HG02763 (cell line): Measurements from ENCODE around the gene SLC25A42.

Experiments
- ATAC-seq: cut with Tn5 transposase; IDR thresholded peaks from one replicate; pipeline ENCODE4 v1.9.1; 2021; ENCODE audit warnings: mild to moderate bottlenecking, moderate library complexity; ENCODE audit not compliant: unreplicated experiment

Gene SLC25A42

GRCh38 chr19:19050104-19050503 lies 13.7 kb upstream of the SLC25A42 start:
- no peak for ATAC-seq

- no peak for ATAC-seq
Observed at GRCh38 chr19:19050731-19051130, 13.1 kb upstream of the SLC25A42 start.

GRCh38 chr19:19051478-19052213 lies 12.1 kb upstream of the SLC25A42 start:
- no peak for ATAC-seq

GRCh38 chr19:19052921-19053320 lies 10.9 kb upstream of the SLC25A42 start:
- no peak for ATAC-seq

DNA sequence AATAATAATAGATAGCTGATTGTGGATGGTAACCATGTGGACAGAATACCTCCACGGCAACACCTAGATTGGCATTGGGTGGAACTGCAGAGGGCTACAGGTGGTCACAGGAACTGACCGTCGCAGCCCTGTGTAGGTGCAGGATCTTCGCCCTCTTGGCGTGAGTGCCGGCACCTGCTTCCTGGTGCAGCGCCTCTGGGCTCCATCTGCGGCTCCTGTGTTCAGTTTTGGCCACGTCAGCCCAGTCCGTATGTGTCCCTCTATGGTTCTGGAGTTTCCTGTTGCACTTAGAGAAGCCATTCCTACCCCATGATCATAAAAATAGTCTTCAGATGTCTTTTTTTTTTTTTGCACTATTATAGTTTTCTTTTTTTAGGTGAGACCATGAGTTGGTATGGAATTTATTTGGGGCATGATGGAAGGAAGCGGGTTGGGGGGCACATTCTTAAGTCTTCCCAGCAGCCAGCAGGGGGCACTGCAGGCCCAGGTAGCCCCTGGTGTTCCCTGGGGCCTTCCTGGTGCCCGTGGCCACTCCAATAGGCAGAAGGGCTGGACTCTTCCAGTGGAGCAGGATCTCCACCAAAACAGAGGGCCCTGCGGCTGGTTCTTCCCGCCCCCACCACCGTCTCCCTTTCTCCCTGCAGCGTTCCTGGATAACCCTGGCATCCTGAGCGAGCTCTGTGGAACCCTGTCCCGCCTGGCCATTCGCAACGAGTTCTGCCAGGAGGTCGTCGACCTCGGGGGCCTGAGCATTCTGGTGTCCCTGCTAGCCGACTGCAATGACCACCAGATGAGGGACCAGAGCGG lies 10.1 kb upstream of the SLC25A42 start:
- no peak for ATAC-seq

- ATAC-seq: no peak
Observed at GRCh38 chr19:19054315-19054938, 9.4 kb upstream of the SLC25A42 start.

GRCh38 chr19:19054939-19055440 lies 8.8 kb upstream of the SLC25A42 start:
- ATAC-seq: no peak

- no peak for ATAC-seq
Observed at GRCh38 chr19:19055701-19056100, 8.1 kb upstream of the SLC25A42 start.

DNA sequence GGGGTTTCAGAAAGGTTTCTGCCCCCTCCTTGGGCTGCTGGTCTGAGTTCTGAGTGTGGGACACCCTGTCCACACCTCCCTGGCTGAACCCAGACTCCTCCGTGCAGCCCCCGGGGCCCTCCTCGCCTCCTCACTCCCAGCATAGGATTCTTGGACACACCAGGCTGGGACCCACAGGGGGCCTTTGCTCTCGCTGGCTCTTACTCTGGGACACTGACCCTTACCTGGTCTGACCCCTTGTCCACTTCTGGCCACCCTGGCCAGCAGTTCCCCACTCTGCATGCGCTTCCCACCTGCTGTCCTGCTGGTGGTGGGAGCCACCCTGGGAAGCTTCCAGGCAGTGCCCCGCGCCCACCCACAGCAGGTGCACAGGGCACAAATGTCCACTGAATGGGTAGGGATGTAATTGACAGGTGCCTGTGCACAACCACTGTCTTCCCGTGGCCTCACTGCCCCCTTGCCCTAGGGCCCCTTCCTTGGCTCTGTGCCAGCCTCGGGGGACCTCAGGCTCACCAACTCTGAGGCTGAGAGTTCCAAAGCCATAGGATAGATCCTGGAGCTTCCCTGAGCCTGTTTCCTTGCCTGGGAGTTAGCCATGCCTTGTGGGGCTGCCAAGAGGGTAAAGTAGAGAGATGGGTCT lies 7.0 kb upstream of the SLC25A42 start:
- ATAC-seq: no peak

GRCh38 chr19:19057317-19057716 lies 6.5 kb upstream of the SLC25A42 start:
- ATAC-seq: no peak

DNA sequence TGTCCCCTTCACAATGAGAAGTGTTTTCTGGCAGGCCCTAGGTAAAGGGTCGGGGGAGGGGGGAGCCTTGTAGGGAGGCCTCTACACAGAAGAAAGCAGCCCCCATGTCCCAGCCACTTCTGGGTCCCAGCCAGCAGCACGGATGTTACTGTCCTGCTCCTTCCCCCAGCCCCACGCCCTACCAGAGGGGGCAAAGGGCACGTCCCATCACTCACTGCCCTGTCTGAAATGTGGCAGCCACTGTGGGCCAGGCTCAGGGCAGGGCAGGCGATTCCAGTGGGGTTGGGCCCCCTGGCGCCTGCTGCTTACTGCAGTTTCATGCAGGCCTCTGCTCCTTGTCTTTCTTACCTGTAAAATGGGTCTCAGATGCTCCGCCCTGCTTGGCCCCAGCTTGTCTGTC lies 6.1 kb upstream of the SLC25A42 start:
- no peak for ATAC-seq

GRCh38 chr19:19059018-19059836 lies 4.6 kb upstream of the SLC25A42 start:
- ATAC-seq: no peak

- no peak for ATAC-seq
Observed at GRCh38 chr19:19059837-19060611, 3.8 kb upstream of the SLC25A42 start.

GRCh38 chr19:19061506-19061905 lies 2.3 kb upstream of the SLC25A42 start:
- ATAC-seq: no peak

DNA sequence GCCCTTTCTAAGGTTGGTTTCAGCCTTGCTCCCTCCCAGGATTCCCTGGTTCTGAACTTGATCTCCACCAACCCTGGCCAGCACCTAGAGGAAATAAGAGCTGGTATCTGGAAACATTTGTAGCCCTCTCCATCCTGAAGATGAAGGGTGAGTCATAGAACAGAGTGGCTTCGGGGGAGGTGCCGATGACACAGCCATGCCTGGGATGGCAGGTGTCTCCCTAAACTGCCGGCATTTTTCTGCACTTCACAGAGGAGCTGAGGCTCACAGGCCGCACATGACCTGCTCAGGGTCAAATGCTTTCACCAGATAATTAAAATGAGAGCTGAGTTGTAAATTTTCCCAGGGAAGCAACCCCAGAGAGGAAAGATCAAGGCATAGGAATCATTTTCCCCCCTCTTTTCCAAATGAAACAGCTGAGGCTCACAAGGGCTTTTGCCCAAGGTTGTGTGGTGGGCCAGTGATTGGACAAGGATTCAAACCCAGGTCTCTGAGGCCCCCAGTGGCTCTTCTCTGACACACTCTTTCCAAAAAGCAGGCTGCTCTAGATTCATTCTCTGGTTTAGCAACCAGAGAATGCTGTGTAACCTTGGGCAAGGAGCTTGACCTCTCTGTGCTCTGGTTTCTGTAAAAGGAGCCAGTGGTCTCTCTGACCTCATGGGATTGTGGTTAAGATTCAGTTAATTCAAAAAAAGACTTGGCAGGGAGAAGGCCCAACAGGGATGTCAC lies 1.2 kb upstream of the SLC25A42 start:
- ATAC-seq: no peak

DNA sequence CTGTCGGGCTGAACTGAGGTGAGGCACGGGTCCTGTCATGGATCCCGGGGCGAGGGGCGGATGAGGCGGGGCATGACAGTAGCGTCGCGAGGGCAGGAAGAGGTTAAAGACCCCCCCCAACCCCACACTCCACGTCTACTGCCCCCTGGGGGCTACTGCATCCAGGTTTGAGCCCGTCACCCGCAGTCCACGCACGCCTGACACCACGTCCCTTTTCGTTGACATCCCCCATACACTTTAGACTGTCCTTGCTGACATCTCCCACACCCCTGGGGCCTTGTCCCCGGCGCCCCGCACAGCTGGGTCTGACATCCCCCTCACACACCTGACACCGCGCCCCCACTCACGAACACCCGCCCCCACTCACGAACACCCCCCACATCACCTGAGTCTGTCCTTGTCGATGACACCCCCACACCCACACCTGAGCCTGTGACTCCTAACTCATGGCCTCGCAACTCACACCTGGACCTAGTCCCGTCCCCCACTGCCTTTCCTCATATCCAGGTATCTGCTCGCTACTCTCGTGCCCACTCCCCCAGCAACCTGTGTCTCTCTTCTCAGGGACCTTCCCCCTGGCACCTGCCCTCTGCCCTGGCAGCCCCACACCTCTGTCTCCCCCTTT lies 416 bp downstream of the SLC25A42 start:
- no peak for ATAC-seq

DNA sequence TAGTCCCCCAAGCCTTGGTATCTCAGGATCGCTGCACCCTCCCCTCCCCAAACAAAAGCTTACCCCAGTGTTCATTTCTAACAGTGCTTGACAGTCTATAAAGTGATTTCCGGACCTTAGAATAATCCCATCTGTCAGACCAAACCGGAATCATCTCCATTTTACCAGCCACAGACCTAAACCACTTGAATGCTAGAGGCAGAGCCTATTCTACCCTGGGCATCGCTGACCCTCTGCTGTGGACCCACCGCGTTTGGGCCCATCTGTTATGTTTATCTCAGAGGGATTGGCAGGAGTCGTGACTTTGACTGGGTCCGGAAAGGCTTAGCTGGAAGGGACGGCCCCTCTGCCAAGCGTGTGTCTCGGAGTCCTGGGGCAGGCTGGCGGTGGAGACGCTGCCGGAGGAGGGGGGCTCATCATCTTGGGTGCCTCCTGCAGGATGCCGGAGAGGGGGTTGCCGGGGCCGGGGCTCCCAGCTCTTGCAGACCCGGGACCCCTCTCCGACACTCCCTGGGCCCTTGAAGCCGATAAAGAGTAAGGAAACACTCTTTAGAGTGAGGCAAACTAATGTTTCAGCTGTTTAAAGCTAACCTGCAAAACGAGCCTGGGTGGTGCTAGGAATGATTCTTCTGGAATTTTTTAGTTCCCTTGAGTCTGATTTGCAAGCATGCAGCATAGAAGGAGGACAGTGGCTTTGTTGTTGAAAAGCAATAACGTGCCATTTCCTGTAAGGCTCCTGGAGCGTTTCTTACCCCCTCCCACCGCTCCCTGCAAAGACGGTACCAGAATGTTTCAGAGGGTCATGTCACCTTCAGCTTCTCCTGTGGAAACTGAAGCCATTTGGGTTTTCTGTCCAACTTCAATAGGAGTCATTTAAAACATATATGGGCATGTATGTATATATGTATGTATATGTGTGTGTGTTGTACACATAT lies 1.3 kb downstream of the SLC25A42 start:
- ATAC-seq: no peak
